HL-60 (cell line): ENCODE measurements around the gene PLAU.
A peak's percentile ranks its signal among the peaks of the same experiment; 100 is the strongest.
"Not testable (repeated sequence)": the region's sequence is repeated elsewhere in the genome, so short reads cannot be mapped to it uniquely, and the experiment has no call there.

ENCODE experiments used
- DNase-seq, 2 experiments: peaks; one replicate each; pipeline ENCODE4 v3.0.0-alpha.2; 2010 to 2020; ENCODE audit warnings: low read depth in 1 of 2, low spot score in 1 of 2
- H3K27ac ChIP-seq: fragments of 250-450 bp; sonication (Bioruptor Pico); replicated peaks from 2 replicates; pipeline ENCODE4 v1.5.1; 2020; ENCODE audit warnings: mild to moderate bottlenecking, moderate library complexity
- H3K27me3 ChIP-seq: fragments of 250-450 bp; sonication (Bioruptor Pico); 2 replicates; pipeline ENCODE4 v1.5.1; 2021; ENCODE audit warnings: mild to moderate bottlenecking, moderate library complexity; ENCODE audit not compliant: insufficient read depth, poor library complexity, severe bottlenecking
- H3K4me3 ChIP-seq: replicated peaks from 2 replicates; pipeline ENCODE4 v1.5.1; 2011; ENCODE audit warnings: mild to moderate bottlenecking, control low read depth, low read length; ENCODE audit not compliant: insufficient read depth
- GABPA ChIP-seq: IDR thresholded peaks from 2 replicates; pipeline ENCODE4 v1.6.1; 2012; ENCODE audit warnings: low read depth
- POLR2AphosphoS5 ChIP-seq: IDR thresholded peaks from 2 replicates; pipeline ENCODE4 v1.6.1; 2012; ENCODE audit warnings: low read depth
- SPI1 ChIP-seq: IDR thresholded peaks from 2 replicates; pipeline ENCODE4 v1.6.1; 2012; ENCODE audit warnings: low read depth, mild to moderate bottlenecking, borderline replicate concordance
- TF ChIP-seq, protein P1 (sequence below): IDR thresholded peaks from one replicate; pipeline ENCODE4 v1.5.1; 2011; ENCODE audit warnings: low read length, control low read depth, inconsistent platforms; ENCODE audit not compliant: insufficient read depth
- TF ChIP-seq, protein P2 (sequence below): IDR thresholded peaks from 2 replicates; pipeline ENCODE4 v1.6.1; 2012; ENCODE audit warnings: low read depth; ENCODE audit not compliant: insufficient replicate concordance

The PLAU gene

DNA sequence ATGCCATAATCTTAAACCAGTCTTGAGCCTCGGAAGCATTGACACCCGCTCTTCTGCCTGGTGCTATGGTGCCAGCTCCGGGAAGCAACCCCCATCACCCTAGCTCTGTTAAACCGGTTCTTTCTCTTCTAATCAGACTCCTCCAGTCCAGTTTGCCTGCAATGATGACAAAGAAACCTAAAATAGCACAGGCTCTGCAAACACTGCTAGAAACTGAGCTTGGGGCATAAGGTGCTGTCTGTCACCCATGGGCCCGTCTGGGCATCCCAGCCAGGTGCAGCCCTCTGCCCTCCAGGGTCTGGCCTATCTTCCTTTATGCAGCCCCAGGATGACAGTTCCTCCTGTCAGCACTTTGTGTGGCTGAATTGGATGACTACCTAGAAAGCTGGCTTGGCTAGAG is 22.4 kb upstream of the PLAU start:
- no peaks in the 10 kb centered on the region for H3K27me3 ChIP-seq
- no peak overlapping the region for H3K4me3 ChIP-seq
- TF ChIP-seq SPI1: no peak
- TF ChIP-seq GABPA: no peak
- TF ChIP-seq, protein P1, sequence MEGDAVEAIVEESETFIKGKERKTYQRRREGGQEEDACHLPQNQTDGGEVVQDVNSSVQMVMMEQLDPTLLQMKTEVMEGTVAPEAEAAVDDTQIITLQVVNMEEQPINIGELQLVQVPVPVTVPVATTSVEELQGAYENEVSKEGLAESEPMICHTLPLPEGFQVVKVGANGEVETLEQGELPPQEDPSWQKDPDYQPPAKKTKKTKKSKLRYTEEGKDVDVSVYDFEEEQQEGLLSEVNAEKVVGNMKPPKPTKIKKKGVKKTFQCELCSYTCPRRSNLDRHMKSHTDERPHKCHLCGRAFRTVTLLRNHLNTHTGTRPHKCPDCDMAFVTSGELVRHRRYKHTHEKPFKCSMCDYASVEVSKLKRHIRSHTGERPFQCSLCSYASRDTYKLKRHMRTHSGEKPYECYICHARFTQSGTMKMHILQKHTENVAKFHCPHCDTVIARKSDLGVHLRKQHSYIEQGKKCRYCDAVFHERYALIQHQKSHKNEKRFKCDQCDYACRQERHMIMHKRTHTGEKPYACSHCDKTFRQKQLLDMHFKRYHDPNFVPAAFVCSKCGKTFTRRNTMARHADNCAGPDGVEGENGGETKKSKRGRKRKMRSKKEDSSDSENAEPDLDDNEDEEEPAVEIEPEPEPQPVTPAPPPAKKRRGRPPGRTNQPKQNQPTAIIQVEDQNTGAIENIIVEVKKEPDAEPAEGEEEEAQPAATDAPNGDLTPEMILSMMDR: no peak
- TF ChIP-seq POLR2AphosphoS5: no peak
- TF ChIP-seq, protein P2, sequence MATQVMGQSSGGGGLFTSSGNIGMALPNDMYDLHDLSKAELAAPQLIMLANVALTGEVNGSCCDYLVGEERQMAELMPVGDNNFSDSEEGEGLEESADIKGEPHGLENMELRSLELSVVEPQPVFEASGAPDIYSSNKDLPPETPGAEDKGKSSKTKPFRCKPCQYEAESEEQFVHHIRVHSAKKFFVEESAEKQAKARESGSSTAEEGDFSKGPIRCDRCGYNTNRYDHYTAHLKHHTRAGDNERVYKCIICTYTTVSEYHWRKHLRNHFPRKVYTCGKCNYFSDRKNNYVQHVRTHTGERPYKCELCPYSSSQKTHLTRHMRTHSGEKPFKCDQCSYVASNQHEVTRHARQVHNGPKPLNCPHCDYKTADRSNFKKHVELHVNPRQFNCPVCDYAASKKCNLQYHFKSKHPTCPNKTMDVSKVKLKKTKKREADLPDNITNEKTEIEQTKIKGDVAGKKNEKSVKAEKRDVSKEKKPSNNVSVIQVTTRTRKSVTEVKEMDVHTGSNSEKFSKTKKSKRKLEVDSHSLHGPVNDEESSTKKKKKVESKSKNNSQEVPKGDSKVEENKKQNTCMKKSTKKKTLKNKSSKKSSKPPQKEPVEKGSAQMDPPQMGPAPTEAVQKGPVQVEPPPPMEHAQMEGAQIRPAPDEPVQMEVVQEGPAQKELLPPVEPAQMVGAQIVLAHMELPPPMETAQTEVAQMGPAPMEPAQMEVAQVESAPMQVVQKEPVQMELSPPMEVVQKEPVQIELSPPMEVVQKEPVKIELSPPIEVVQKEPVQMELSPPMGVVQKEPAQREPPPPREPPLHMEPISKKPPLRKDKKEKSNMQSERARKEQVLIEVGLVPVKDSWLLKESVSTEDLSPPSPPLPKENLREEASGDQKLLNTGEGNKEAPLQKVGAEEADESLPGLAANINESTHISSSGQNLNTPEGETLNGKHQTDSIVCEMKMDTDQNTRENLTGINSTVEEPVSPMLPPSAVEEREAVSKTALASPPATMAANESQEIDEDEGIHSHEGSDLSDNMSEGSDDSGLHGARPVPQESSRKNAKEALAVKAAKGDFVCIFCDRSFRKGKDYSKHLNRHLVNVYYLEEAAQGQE: no peak
- H3K27ac ChIP-seq: no peak overlapping the region
- DNase-seq: no peak

DNA sequence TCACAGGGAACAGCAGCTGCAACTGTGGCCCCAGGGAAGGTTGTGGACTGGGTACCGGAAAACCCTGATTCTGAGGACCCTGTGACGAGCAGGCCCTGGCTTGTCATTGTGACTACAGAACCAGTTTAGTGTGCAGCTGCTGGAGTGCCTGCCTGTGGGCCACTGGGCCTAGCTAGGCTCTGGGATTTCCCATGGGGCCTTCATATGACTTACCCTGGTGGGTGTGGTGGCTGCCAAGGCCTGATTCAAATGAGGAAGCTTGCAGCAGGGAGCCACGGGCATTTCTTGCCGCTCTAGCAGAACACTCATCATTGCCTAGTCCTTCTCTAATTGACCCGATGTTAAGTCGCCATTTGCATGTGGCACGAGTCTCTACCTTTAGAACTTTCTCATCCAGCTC is 21.9 kb upstream of the PLAU start:
- DNase-seq: peak in 1 of 2 experiments; percentile 88
- no peaks in the 10 kb centered on the region for H3K27me3 ChIP-seq
- peak; percentile 36; the same call in 1 of the 2 replicates for TF ChIP-seq SPI1
- TF ChIP-seq, protein P1: no peak
- H3K4me3 ChIP-seq: no peak overlapping the region
- no peak overlapping the region for H3K27ac ChIP-seq

DNA sequence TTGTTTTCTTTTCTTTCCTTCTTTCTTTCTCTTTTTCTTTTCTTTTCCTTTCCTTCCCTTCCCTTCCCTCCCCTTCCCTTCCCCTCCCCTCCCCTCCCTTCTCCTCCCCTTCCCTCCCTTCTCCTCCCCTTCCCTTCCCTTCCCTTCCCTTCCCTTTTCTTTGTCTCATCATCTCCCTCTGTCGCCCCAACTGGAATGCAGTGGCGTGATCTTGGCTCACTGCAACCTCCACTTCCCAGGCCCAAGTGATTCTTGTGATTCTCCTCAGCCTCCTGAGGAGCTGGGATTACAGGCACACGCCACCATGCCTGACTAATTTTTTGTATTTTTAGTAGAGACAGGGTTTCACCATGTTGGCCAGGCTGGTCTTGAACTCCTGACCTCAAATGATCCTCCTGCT is 21.5 kb upstream of the PLAU start:
- DNase-seq, H3K27me3 ChIP-seq, H3K4me3 ChIP-seq, H3K27ac ChIP-seq: not testable (repeated sequence)

DNA sequence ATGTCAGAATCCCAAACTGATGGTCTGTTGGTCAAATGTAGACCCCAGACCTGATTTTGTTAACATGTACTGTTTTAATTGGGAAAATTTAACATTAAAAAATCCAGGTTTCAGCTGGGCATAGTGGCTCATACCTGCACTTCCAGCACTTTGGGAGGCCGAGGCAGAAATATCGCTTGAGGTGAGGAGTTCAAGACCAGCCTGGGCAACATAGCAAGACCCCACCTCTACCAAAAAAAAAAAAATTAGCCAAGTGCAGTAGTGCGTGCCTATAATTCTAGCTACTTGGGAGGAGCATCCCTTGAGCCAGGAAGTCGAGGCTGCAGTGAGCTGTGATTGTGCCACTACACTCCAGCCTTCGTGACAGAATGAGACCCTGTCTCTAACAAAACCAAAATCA is 20.7 kb upstream of the PLAU start:
- no peak for TF ChIP-seq POLR2AphosphoS5
- TF ChIP-seq, protein P1: no peak
- no peak for TF ChIP-seq GABPA
- no peak for TF ChIP-seq SPI1
- TF ChIP-seq, protein P2: no peak
- DNase-seq: no peak
- H3K27ac ChIP-seq: no peak overlapping the region
- H3K27me3 ChIP-seq: no peaks in the 10 kb centered on the region
- no peak overlapping the region for H3K4me3 ChIP-seq

DNA sequence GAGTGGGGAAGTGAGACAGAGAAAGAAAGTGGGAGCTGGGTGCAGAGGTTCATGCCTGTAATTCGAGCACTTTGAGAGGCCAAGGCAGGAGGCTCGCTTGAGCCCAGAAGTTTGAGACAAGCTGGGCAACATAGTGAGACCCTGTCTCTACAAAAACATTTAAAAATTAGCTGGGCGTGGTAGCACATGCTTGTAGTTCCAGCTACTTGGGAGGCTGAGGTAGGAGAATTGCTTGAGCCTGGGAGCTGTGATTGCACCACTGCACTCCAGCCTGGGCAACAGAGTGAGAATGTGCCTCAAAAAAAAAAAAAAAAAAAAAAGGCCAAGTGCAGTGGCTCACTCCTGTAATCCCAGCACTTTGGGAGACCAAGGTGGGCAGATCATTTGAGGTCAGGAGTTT is 20.1 kb upstream of the PLAU start:
- DNase-seq, H3K4me3 ChIP-seq, H3K27ac ChIP-seq, H3K27me3 ChIP-seq: not testable (repeated sequence)
